GM18519 (cell line): ENCODE measurements around the gene VPS41.

Source experiments
- ATAC-seq: cut with Tn5 transposase; IDR thresholded peaks from one replicate; pipeline ENCODE4 v1.9.1; 2021; ENCODE audit warnings: mild to moderate bottlenecking, moderate library complexity; ENCODE audit not compliant: unreplicated experiment, low FRiP score

The VPS41 gene

GRCh38 chr7:38744746-38745145 is 164.2 kb downstream of the VPS41 start:
- no peak for ATAC-seq

GRCh38 chr7:38743899-38744298 is 165.1 kb downstream of the VPS41 start:
- ATAC-seq = no peak

GRCh38 chr7:38740041-38740440 is 168.9 kb downstream of the VPS41 start:
- no peak for ATAC-seq

GRCh38 chr7:38736138-38736537 is 172.9 kb downstream of the VPS41 start:
- no peak for ATAC-seq

GRCh38 chr7:38731215-38731614 is 177.8 kb downstream of the VPS41 start:
- ATAC-seq = no peak

- no peak for ATAC-seq
Measured at GRCh38 chr7:38728145-38728544, 180.8 kb downstream of the VPS41 start.

- ATAC-seq = no peak
Measured at GRCh38 chr7:38727184-38727940, 181.6 kb downstream of the VPS41 start.

- ATAC-seq = no peak
Measured at GRCh38 chr7:38723327-38723726, 185.7 kb downstream of the VPS41 start.

GRCh38 chr7:38716397-38716796 is 192.6 kb downstream of the VPS41 start:
- ATAC-seq = no peak

- ATAC-seq = no peak
Measured at GRCh38 chr7:38709123-38709522, 199.9 kb downstream of the VPS41 start.

GRCh38 chr7:38704751-38705150 is 204.2 kb downstream of the VPS41 start:
- ATAC-seq = no peak

GRCh38 chr7:38704041-38704547 is 204.9 kb downstream of the VPS41 start:
- no peak for ATAC-seq

GRCh38 chr7:38703093-38703492 is 205.9 kb downstream of the VPS41 start:
- no peak for ATAC-seq

- ATAC-seq = no peak
Measured at GRCh38 chr7:38702002-38702535, 206.9 kb downstream of the VPS41 start.

- no peak for ATAC-seq
Measured at GRCh38 chr7:38700116-38700515, 208.9 kb downstream of the VPS41 start.

- ATAC-seq = no peak
Measured at GRCh38 chr7:38699471-38699870, 209.5 kb downstream of the VPS41 start.

- ATAC-seq = no peak
Measured at GRCh38 chr7:38694326-38694725, 214.7 kb downstream of the VPS41 start.

GRCh38 chr7:38686888-38687287 is 222.1 kb downstream of the VPS41 start:
- ATAC-seq = no peak

- no peak for ATAC-seq
Measured at GRCh38 chr7:38685851-38686250, 223.1 kb downstream of the VPS41 start.

GRCh38 chr7:38682606-38683005 is 226.4 kb downstream of the VPS41 start:
- no peak for ATAC-seq

GRCh38 chr7:38681882-38682281 is 227.1 kb downstream of the VPS41 start:
- ATAC-seq = no peak

GRCh38 chr7:38679419-38679818 is 229.6 kb downstream of the VPS41 start:
- ATAC-seq = no peak
